AG04449 (cell line): ENCODE results near the gene SYT17.

Source experiments
- CTCF ChIA-PET: fragments of 350-600 bp; formaldehyde crosslinking; extraction: SDS; loops from one replicate; lab custom pipeline; 2021; ENCODE audit warnings: antibody characterized with exemption; lab: Yijun Ruan, JAX
- POLR2A ChIA-PET: fragments of 400-600, 350-600 bp; formaldehyde crosslinking; extraction: SDS; loops from one replicate; lab custom pipeline; 2020; ENCODE audit warnings: antibody characterized with exemption, inconsistent platforms; lab: Yijun Ruan, JAX
- DNase-seq: peaks from one replicate; pipeline ENCODE4 v3.0.0-alpha.2; 2010; ENCODE audit warnings: low read depth, low spot score
- H3K4me3 ChIP-seq: 2 replicates; pipeline ENCODE4 v1.5.1; 2011; ENCODE audit warnings: low read depth, mild to moderate bottlenecking, control low read depth, low read length
- CTCF ChIP-seq: IDR thresholded peaks from one replicate; pipeline ENCODE4 v1.5.1; 2011; ENCODE audit warnings: mild to moderate bottlenecking, moderate library complexity, low read length, control low read depth, inconsistent platforms; ENCODE audit not compliant: insufficient read depth; ENCODE audit errors: missing control alignments

The SYT17 gene

DNA sequence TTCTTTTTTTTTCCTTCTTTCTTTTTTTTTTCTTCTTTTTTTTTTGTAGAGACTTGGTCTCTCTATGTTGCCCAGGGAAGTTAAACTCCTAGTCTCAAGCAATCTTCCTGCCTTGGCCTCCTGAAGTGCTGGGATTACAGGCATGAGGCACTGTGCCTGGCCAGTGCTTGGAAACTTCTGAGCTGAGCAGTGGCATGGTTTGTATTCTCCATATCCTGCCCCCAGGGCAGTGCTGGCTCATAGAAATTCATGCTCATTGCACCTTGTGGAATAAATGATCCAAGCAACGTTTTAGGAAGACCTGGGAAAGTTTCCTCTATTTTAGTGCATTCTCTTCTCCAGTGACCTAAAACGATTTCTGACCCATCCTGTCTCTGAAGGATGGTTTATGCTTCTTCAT lies 16.7 kb upstream of the SYT17 start:
- no peak overlapping the region for H3K4me3 ChIP-seq
- no peak for TF ChIP-seq CTCF
- ChIA-PET POLR2A (no interaction called here), CTCF (no interaction called here)
- no peak for DNase-seq

DNA sequence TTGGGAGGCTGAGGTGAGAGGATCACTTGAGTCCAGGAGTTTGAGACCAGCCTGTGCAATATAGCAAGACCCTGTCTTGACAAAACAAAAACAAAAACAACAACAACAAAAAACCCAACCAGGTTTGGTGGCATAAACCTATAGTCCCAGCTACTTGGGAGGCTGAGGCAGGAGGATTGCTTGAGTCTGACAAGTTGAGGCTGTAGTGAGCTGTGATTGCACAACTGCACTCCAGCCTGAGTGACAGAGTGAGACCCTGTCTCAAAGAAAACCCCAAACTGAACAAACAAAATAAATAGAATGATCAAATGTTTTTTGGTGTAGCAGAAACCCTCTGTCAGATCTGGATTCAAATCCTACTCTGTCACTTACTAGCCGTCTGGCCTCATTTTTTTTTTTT lies 16.0 kb upstream of the SYT17 start:
- no peak overlapping the region for H3K4me3 ChIP-seq
- no peak for DNase-seq
- ChIA-PET POLR2A (no interaction called here), CTCF (no interaction called here)
- TF ChIP-seq CTCF, result no peak

DNA sequence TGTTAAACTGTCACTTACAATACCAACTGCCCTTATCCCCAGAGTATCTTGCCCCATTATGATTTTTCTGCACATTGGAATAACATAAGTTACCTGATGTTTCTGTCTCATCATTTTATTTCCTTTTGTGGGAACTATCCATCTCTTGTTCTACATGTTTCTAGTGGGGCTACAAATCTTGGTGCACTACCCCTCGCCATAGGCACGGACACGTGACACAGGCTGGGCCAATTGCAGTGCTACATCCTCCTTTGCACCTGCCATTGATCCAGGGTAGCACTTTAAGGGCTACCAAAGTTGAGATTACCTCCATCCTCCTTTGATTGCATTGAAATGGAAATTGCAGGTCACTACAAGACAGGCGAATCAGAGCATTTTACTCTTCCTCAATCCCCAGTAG lies 14.2 kb upstream of the SYT17 start:
- no peak overlapping the region for H3K4me3 ChIP-seq
- CTCF ChIA-PET, result no interaction called here
- DNase-seq, result no peak
- POLR2A ChIA-PET, result no interaction called here
- no peak for TF ChIP-seq CTCF

DNA sequence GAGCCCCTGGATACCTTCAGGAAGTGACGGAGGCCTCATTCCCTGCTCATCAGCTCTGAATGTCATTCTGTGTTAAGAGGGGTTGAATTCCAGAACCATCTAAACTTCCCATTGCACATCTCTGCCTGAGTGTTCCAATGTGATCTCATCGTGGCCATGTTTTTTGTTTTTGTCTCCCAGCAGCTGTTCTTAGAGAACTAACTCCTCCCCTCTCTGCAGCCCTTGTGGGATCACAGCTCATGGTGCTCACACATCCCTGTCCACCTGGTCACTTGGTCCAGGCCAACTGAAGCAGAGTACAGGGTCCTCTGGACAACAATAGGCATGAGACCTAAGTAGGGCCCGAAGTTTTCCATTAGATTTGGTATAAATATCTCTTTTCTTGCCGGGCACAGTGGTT lies 6.0 kb upstream of the SYT17 start:
- POLR2A ChIA-PET, result no interaction called here
- TF ChIP-seq CTCF, result no peak
- no peak for DNase-seq
- CTCF ChIA-PET, result interaction anchor here (0.9 kb wide), 1 partner anchor 47 kb away, joined by 3 read pairs; no protein-coding TSS in a partner anchor
- no peak overlapping the region for H3K4me3 ChIP-seq

DNA sequence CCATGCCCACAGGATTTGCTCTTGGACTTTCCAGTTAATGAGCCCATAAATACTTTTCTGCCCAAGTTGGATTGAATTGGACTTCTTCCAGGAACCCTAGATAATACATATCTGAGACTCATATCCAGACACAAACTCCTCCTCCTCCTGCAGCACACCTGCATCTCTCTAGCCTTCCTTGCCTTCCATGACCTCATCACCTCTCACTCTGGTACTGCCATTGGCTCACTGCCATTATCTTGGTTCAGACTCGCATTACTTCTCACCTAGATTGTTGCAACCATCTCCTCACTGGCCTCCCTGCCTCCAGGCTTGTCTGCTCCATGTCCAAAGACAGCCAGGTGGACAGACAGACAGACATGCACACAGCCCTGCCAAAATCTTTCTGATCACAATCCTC lies 4.8 kb upstream of the SYT17 start:
- ChIA-PET POLR2A (no interaction called here), CTCF (no interaction called here)
- H3K4me3 ChIP-seq, result no peak overlapping the region
- no peak for DNase-seq
- no peak for TF ChIP-seq CTCF

GRCh38 chr16:19164285-19164684 lies 3.8 kb upstream of the SYT17 start:
- TF ChIP-seq CTCF, result no peak
- POLR2A ChIA-PET, result no interaction called here
- H3K4me3 ChIP-seq, result no peak overlapping the region
- CTCF ChIA-PET, result no interaction called here
- no peak for DNase-seq
